ENCODE data around the gene IMPA2. TPM values are rescaled to one million over a fixed set of nuclear protein-coding genes. Genes with fewer than 3 reads are reported as not detected.
A peak's percentile ranks its signal among the peaks of the same experiment; 100 is the strongest.

Gene IMPA2
- 37.6 TPM for total RNA-seq (2021; ENCODE audit: unreplicated experiment)
- 41.5 TPM for polyA plus RNA-seq (2012; ENCODE audit: insufficient read length)
- percentile 53 among the genes with signal in this experiment for Bru-seq, nascent RNA
- percentile 54 among the genes with signal in this experiment for BruChase-seq, experiment 1, labeled RNA remaining after a 2-hour chase
- percentile 54 among the genes with signal in this experiment for BruChase-seq, experiment 2, labeled RNA remaining after a 6-hour chase
- long read RNA-seq, transcript IMPA2-201 (8 exons, 1,534 nt), result major isoform, 47 of 55 reads
- long read RNA-seq, partial matches to known transcripts, result 0 of 55 reads
- long read RNA-seq, other reads (novel, unspliced or antisense), result 8 of 55 reads

DNA sequence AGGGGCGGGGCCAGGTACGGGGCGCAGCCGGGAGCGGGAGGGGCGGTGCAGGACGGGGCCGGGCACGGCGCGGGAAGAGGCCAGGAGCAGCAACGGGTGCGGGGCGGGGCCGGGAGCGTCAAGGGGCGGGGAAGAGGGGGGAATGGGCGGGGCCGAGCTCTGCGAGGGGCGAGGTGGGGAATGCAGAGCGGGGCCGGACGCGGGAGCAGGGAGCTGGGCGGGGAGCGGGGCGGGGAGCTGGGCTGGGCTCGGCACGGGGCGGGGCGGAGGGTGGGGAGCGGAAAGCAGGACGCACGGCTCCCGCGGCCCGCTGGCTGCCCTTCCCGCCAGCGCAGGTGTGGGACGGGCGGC is at the start of gene IMPA2:
Gene IMPA2, plus strand, starts transcription at position 316 of the 351 bp plus-strand sequence. CDS start 163 bp downstream, outside the sequence.
- intact Hi-C loops (cut with micrococcal nuclease; ENCODE audit: unreplicated experiment) (no loop called here), in situ Hi-C loops (cut with HindIII; ENCODE audit: low pct_unique_long_range_greater_than_20kb, low sequenced_read_pairs) (no loop called here)
- peaks cover 15% of the 10 kb centered on the region for H3K4me1 ChIP-seq (ENCODE audit: control insufficient read depth, insufficient read depth, low read length)
- CTCF ChIA-PET, result interaction anchor here (1.1 to 2.3 kb wide), 2 partner anchors 43 to 57 kb away, joined by 3 to 16 read pairs; no protein-coding TSS in a partner anchor
- peak within 1 kb of the TSS; percentile 55 to 66 for H3K4me3 ChIP-seq (ENCODE audit: low read depth in 2 of 2, low read length in 2 of 2)
- TF ChIP-seq POLR2AphosphoS5 (IDR thresholded peaks at IDR 0.05; ENCODE audit: low read depth, low read length) (no peak), SIN3A (IDR thresholded peaks at IDR 0.05; ENCODE audit: borderline replicate concordance, insufficient read depth, low read depth, low read length) (no peak), TCF7L2 (IDR thresholded peaks at IDR 0.05; ENCODE audit: low read depth, low read length) (no peak)
- TF ChIP-seq, protein P1, sequence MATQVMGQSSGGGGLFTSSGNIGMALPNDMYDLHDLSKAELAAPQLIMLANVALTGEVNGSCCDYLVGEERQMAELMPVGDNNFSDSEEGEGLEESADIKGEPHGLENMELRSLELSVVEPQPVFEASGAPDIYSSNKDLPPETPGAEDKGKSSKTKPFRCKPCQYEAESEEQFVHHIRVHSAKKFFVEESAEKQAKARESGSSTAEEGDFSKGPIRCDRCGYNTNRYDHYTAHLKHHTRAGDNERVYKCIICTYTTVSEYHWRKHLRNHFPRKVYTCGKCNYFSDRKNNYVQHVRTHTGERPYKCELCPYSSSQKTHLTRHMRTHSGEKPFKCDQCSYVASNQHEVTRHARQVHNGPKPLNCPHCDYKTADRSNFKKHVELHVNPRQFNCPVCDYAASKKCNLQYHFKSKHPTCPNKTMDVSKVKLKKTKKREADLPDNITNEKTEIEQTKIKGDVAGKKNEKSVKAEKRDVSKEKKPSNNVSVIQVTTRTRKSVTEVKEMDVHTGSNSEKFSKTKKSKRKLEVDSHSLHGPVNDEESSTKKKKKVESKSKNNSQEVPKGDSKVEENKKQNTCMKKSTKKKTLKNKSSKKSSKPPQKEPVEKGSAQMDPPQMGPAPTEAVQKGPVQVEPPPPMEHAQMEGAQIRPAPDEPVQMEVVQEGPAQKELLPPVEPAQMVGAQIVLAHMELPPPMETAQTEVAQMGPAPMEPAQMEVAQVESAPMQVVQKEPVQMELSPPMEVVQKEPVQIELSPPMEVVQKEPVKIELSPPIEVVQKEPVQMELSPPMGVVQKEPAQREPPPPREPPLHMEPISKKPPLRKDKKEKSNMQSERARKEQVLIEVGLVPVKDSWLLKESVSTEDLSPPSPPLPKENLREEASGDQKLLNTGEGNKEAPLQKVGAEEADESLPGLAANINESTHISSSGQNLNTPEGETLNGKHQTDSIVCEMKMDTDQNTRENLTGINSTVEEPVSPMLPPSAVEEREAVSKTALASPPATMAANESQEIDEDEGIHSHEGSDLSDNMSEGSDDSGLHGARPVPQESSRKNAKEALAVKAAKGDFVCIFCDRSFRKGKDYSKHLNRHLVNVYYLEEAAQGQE (IDR thresholded peaks at IDR 0.05; ENCODE audit: insufficient read depth in 1 of 2, low read depth in 2 of 2, low read length in 1 of 2), result no peak
- TF ChIP-seq, protein P2, sequence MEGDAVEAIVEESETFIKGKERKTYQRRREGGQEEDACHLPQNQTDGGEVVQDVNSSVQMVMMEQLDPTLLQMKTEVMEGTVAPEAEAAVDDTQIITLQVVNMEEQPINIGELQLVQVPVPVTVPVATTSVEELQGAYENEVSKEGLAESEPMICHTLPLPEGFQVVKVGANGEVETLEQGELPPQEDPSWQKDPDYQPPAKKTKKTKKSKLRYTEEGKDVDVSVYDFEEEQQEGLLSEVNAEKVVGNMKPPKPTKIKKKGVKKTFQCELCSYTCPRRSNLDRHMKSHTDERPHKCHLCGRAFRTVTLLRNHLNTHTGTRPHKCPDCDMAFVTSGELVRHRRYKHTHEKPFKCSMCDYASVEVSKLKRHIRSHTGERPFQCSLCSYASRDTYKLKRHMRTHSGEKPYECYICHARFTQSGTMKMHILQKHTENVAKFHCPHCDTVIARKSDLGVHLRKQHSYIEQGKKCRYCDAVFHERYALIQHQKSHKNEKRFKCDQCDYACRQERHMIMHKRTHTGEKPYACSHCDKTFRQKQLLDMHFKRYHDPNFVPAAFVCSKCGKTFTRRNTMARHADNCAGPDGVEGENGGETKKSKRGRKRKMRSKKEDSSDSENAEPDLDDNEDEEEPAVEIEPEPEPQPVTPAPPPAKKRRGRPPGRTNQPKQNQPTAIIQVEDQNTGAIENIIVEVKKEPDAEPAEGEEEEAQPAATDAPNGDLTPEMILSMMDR (IDR thresholded peaks at IDR 0.05), result no peak
- ATAC-seq (peak; percentile 82), DNase-seq (ENCODE audit: low read depth, low spot score) (no peak)
- H3K27me3 ChIP-seq (ENCODE audit: control insufficient read depth, insufficient read depth, low read length), result no peaks in the 10 kb centered on the region
- H3K9me3 ChIP-seq (ENCODE audit: control insufficient read depth, insufficient read depth, low read depth, low read length), result no peaks in the 10 kb centered on the region
- POLR2A ChIA-PET, result interaction anchor here (0.6 kb wide), 3 partner anchors 23 to 92 kb away, joined by 3 to 6 read pairs (median 3); no protein-coding TSS in a partner anchor
- peak within 1 kb of the TSS; percentile 95 for H3K27ac ChIP-seq (ENCODE audit: low read length)
- no peaks in the 10 kb centered on the region for H3K36me3 ChIP-seq (ENCODE audit: control insufficient read depth, insufficient read depth, low read length)
- BruUV-seq (replicated peaks), result no TSS peak

DNA sequence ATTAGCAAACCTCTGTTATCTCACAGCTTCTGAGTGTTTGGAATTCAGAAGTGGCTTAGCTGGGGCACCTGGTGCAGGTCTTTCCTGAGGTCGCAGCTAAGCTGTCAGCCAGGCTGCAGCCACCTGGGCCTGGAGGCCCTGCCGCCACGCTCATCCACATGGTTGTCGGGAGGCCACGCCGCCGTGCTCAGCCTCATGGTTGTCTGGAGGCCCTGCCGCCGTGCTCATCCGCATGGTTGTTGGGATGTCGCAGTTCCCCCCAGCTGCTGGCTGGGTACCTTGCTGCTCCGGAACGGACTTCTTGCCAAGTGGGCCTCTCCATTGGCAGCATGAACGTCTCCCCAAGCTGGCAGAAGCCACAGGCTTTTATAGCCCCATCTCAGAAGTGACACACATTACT is 48.9 kb upstream of the IMPA2 start:
- H3K4me3 ChIP-seq (ENCODE audit: low read depth in 2 of 2, low read length in 2 of 2), result no peak overlapping the region
- H3K36me3 ChIP-seq (ENCODE audit: control insufficient read depth, insufficient read depth, low read length), result no peaks in the 10 kb centered on the region
- ATAC-seq (no peak), DNase-seq (ENCODE audit: low read depth, low spot score) (no peak)
- intact Hi-C loops (cut with micrococcal nuclease; ENCODE audit: unreplicated experiment), result no loop called here
- CTCF ChIA-PET, result no interaction called here
- no peak overlapping the region for H3K27ac ChIP-seq (ENCODE audit: low read length)
- BruUV-seq (replicated peaks), result no TSS peak
- no peaks in the 10 kb centered on the region for H3K4me1 ChIP-seq (ENCODE audit: control insufficient read depth, insufficient read depth, low read length)
- in situ Hi-C loops (cut with HindIII; ENCODE audit: low pct_unique_long_range_greater_than_20kb, low sequenced_read_pairs), result no loop called here
- no peaks in the 10 kb centered on the region for H3K9me3 ChIP-seq (ENCODE audit: control insufficient read depth, insufficient read depth, low read depth, low read length)
- POLR2A ChIA-PET, result no interaction called here
- no peaks in the 10 kb centered on the region for H3K27me3 ChIP-seq (ENCODE audit: control insufficient read depth, insufficient read depth, low read length)
- TF ChIP-seq POLR2AphosphoS5 (IDR thresholded peaks at IDR 0.05; ENCODE audit: low read depth, low read length) (no peak), TCF7L2 (IDR thresholded peaks at IDR 0.05; ENCODE audit: low read depth, low read length) (no peak), SIN3A (IDR thresholded peaks at IDR 0.05; ENCODE audit: borderline replicate concordance, insufficient read depth, low read depth, low read length) (no peak)
- TF ChIP-seq, protein P1 (IDR thresholded peaks at IDR 0.05; ENCODE audit: insufficient read depth in 1 of 2, low read depth in 2 of 2, low read length in 1 of 2), result no peak
- TF ChIP-seq, protein P2 (IDR thresholded peaks at IDR 0.05), result no peak
